WERI-Rb-1 (cell line): ENCODE results near the gene TMX3.

Experiments
- DNase-seq: peaks from one replicate; pipeline ENCODE4 v3.0.0-alpha.2; 2020
- H3K27ac ChIP-seq: fragments of 250-450 bp; sonication (Bioruptor Pico); 2 replicates; pipeline ENCODE4 v1.5.1; 2020; ENCODE audit warnings: mild to moderate bottlenecking, moderate library complexity
- H3K27me3 ChIP-seq: fragments of 250-450 bp; sonication (Bioruptor Pico); 2 replicates; pipeline ENCODE4 v1.5.1; 2021; ENCODE audit warnings: mild to moderate bottlenecking, low read depth, moderate library complexity; ENCODE audit not compliant: insufficient read depth, severe bottlenecking
- H3K36me3 ChIP-seq: fragments of 250-450 bp; sonication (Bioruptor Pico); 2 replicates; pipeline ENCODE4 v1.5.1; 2020; ENCODE audit warnings: mild to moderate bottlenecking, moderate library complexity
- H3K4me3 ChIP-seq: 2 replicates; pipeline ENCODE4 v1.5.1; 2011; ENCODE audit warnings: low read depth, mild to moderate bottlenecking, control low read depth, low read length
- H3K9me3 ChIP-seq: fragments of 250-450 bp; sonication (Bioruptor Pico); 2 replicates; pipeline ENCODE4 v1.5.1; 2021; ENCODE audit warnings: mild to moderate bottlenecking, moderate library complexity; ENCODE audit not compliant: severe bottlenecking
- TF ChIP-seq, protein P1 (sequence below): IDR thresholded peaks from 2 replicates; pipeline ENCODE4 v1.5.1; 2011; ENCODE audit warnings: low read depth, mild to moderate bottlenecking, control low read depth, inconsistent platforms, low read length

TMX3 gene

DNA sequence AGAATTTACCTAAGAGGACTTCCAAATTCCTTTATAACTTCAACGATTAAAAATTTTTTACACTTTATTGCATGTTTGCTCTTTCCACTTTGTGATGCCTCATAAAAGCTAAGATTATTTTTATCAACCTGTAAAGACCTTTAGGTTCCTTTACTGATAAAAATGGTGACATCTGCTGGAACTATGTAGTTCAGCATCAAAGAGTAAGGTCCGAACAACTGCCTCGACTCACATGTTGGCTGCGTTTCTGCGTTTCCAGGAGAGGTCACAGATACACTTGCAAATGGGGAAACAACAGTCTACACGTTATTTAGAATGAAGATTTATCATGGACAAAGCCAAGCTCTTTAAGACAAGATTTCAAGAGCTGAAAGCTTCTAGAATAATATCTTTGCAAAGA, 18.8 kb upstream of the TMX3 start:
- DNase-seq: no peak
- Histone ChIP-seq H3K9me3 (no peaks in the 10 kb centered on the region), H3K36me3 (no peaks in the 10 kb centered on the region), H3K27me3 (no peaks in the 10 kb centered on the region), H3K27ac (no peak overlapping the region), H3K4me3 (no peak overlapping the region)
- TF ChIP-seq, protein P1, sequence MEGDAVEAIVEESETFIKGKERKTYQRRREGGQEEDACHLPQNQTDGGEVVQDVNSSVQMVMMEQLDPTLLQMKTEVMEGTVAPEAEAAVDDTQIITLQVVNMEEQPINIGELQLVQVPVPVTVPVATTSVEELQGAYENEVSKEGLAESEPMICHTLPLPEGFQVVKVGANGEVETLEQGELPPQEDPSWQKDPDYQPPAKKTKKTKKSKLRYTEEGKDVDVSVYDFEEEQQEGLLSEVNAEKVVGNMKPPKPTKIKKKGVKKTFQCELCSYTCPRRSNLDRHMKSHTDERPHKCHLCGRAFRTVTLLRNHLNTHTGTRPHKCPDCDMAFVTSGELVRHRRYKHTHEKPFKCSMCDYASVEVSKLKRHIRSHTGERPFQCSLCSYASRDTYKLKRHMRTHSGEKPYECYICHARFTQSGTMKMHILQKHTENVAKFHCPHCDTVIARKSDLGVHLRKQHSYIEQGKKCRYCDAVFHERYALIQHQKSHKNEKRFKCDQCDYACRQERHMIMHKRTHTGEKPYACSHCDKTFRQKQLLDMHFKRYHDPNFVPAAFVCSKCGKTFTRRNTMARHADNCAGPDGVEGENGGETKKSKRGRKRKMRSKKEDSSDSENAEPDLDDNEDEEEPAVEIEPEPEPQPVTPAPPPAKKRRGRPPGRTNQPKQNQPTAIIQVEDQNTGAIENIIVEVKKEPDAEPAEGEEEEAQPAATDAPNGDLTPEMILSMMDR: no peak

DNA sequence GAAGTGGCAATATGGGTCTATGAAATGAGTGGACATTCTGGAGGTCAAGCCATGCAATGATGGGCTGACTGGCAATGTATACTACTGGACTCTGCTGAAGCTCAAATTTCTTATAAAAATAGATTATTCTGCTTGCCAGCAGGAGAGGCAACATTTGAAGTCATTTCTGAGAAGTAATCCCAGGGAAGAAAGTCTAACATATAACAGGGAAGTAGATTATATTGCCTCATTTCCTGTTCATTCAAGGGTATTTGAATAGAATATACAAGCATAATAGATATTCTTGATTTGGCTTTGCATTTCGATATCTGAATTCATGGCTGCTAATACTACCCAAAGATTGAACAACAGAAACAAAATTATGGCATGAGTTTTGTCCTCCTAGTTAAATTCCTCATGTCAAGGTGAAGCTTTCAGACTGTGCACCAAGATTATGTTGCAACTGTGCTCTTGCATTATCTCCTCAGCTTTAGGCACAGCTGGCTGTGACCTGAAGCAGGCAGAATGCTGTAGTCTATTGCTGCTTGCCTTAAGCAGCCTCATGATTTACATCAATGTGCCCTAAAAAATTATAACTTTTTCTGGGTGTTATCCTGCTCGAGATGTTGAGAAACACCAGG, 13.3 kb upstream of the TMX3 start:
- H3K27ac ChIP-seq: no peak overlapping the region

DNA sequence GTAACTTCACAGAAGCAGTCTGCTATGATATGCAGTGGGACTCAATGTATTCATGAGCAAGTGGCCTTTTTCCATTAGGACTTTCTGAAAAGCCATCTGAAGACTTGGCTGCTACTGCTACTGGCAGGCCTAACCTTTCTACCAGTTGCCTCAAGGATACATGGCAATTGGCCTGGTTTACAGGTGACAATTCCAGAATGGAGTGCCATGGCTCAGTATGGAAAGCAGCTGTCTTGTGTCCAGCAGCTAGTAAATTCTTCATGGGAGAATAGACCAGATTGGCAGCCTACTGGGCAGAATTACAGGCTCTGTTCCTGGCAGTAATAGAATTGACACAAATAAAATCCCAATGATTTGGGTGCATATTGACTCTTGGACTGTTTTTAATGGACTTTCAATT, 12.6 kb upstream of the TMX3 start:
- TF ChIP-seq, protein P1: no peak
- H3K27me3 ChIP-seq: no peaks in the 10 kb centered on the region
- no peak overlapping the region for H3K4me3 ChIP-seq
- DNase-seq: no peak
- H3K36me3 ChIP-seq: no peaks in the 10 kb centered on the region
- no peak overlapping the region for H3K27ac ChIP-seq
- H3K9me3 ChIP-seq: no peaks in the 10 kb centered on the region

More for the DNA sequence above, 13.3 kb upstream of the TMX3 start:
- Histone ChIP-seq H3K27me3 (no peaks in the 10 kb centered on the region), H3K4me3 (no peak overlapping the region), H3K9me3 (no peaks in the 10 kb centered on the region), H3K36me3 (no peaks in the 10 kb centered on the region)
- DNase-seq: no peak
- TF ChIP-seq, protein P1: no peak

DNA sequence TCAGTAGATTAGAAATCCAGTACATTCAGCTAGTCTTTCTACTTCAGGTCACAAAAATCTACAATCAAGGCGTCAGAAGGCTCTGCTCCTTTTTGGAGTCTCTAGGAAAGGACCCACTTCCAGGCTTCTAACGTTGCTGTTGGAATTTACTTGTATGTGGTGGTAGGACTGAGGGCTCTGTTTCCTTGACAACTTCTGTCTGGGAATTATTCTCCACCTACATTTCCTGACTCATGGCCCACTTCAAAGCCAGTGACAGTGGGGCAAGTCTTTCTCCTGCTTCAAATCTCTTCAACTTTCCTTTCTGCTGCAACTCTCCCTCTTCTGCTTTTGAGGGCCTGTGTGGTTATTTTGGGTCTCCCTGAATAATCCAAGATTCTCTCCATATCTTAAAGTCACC, 10.4 kb upstream of the TMX3 start:
- H3K9me3 ChIP-seq: no peaks in the 10 kb centered on the region
- no peak for DNase-seq
- TF ChIP-seq, protein P1: no peak
- no peak overlapping the region for H3K27ac ChIP-seq
- no peak overlapping the region for H3K4me3 ChIP-seq
- H3K27me3 ChIP-seq: no peaks in the 10 kb centered on the region
- H3K36me3 ChIP-seq: no peaks in the 10 kb centered on the region

DNA sequence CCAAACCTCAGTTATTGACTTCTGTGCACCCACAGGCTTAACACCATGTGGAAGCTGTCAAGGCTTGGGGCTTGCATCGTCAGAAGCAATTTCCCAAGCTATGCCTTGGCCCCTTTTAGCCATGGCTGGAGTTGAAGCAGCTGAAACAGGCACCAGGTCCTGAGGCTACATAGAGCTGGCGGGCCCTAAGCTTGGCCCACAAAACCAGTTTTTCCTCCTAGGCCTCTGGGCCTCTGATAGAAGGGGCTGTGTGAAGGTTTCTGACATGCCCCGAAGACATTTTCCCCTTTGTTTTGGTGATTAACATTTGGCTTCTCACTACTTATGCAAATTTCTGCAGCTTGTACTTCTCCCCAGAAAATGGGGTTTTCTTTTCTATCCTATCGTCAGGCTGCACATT, 9.1 kb upstream of the TMX3 start:
- Histone ChIP-seq H3K4me3 (no peak overlapping the region), H3K27ac (no peak overlapping the region), H3K27me3 (no peaks in the 10 kb centered on the region), H3K9me3 (no peaks in the 10 kb centered on the region), H3K36me3 (no peaks in the 10 kb centered on the region)
- DNase-seq: no peak
- TF ChIP-seq, protein P1: no peak

DNA sequence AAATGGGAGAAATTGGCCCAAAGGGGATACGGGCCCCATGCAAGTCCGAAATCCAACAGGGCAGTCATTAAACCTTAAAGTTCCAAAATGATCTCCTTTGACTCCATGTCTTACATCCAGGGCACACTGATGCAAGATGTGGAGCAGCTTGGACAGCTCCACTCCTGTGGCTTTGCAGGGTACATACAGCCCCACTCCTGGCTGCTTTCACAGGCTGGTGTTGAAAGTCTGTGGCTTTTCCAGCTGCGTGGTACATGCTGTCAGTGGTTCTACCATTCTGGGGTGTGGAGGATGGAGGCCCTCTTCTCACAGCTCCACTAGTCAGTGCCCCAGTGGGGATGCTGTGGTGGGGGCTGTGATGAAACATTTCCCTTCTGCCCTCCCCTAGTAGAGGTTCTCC, 8.6 kb upstream of the TMX3 start:
- Histone ChIP-seq H3K27me3 (no peaks in the 10 kb centered on the region), H3K9me3 (no peaks in the 10 kb centered on the region), H3K4me3 (no peak overlapping the region), H3K36me3 (no peaks in the 10 kb centered on the region), H3K27ac (no peak overlapping the region)
- no peak for DNase-seq
- TF ChIP-seq, protein P1: no peak
